A549 (cell line): Measurements from ENCODE around the gene CLDN18.

ENCODE experiments used
- CBX2 ChIP-seq: fragments of 200-600 bp; sonication (generic); IDR thresholded peaks from 2 replicates; pipeline ENCODE4 v1.6.1; 2016; ENCODE audit warnings: low read depth, mild to moderate bottlenecking, borderline replicate concordance
- CTCF ChIP-seq: fragments of >200 bp; sonication (Bioruptor Twin); formaldehyde crosslinking; IDR thresholded peaks from 3 replicates; pipeline ENCODE4 v1.5.1; 2016
- E2F6 ChIP-seq: IDR thresholded peaks from 2 replicates; pipeline ENCODE4 v1.6.1; 2012; ENCODE audit warnings: low read depth, borderline replicate concordance
- EP300 ChIP-seq, 2 experiments: fragments of >200 bp; sonication (Bioruptor Twin); formaldehyde crosslinking; IDR thresholded peaks; 2 replicates in 1 of 2; 3 replicates in 1 of 2; pipeline ENCODE4 v1.6.1; 2016 to 2017
- KDM5A ChIP-seq: fragments of 200-600 bp; sonication (generic); IDR thresholded peaks from 2 replicates; pipeline ENCODE4 v1.6.1; 2016; ENCODE audit warnings: antibody characterized with exemption, mild to moderate bottlenecking
- PHF8 ChIP-seq: fragments of 200-600 bp; sonication (generic); IDR thresholded peaks from 2 replicates; pipeline ENCODE4 v1.6.1; 2016; ENCODE audit warnings: low read depth, mild to moderate bottlenecking, antibody characterized with exemption, moderate library complexity, borderline replicate concordance
- POLR2AphosphoS2 ChIP-seq: conservative IDR thresholded peaks from 2 replicates; pipeline ENCODE4 v1.6.1; 2012; ENCODE audit warnings: low read length, improper control_type of control experiment, inconsistent platforms
- RNF2 ChIP-seq: fragments of 200-600 bp; sonication (generic); IDR thresholded peaks from 2 replicates; pipeline ENCODE4 v1.6.1; 2016; ENCODE audit warnings: low read depth, mild to moderate bottlenecking, antibody characterized with exemption, moderate library complexity, borderline replicate concordance
- USF2 ChIP-seq: fragments of 450-650 bp; IDR thresholded peaks from 2 replicates; pipeline ENCODE4 v1.6.1; 2014; ENCODE audit warnings: antibody characterized with exemption
- ZNF302 ChIP-seq: fragments of 250-450 bp; sonication (Bioruptor Pico); IDR thresholded peaks from 2 replicates; pipeline ENCODE4 v1.9.0; 2021; ENCODE audit warnings: inconsistent platforms, mild to moderate bottlenecking, moderate library complexity
- TF ChIP-seq, protein P1 (sequence below): IDR thresholded peaks from 2 replicates; pipeline ENCODE4 v1.6.1; 2012
- TF ChIP-seq, protein P2 (sequence below): fragments of 200-600 bp; sonication (generic); IDR thresholded peaks from 2 replicates; pipeline ENCODE4 v1.6.1; 2016; ENCODE audit warnings: antibody characterized with exemption, mild to moderate bottlenecking, moderate library complexity

- TF ChIP-seq RNF2 = no peak
- TF ChIP-seq, protein P1, sequence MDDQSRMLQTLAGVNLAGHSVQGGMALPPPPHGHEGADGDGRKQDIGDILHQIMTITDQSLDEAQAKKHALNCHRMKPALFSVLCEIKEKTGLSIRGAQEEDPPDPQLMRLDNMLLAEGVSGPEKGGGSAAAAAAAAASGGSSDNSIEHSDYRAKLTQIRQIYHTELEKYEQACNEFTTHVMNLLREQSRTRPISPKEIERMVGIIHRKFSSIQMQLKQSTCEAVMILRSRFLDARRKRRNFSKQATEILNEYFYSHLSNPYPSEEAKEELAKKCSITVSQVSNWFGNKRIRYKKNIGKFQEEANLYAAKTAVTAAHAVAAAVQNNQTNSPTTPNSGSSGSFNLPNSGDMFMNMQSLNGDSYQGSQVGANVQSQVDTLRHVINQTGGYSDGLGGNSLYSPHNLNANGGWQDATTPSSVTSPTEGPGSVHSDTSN = no peak
- no peak for TF ChIP-seq CBX2
- TF ChIP-seq, protein P2, sequence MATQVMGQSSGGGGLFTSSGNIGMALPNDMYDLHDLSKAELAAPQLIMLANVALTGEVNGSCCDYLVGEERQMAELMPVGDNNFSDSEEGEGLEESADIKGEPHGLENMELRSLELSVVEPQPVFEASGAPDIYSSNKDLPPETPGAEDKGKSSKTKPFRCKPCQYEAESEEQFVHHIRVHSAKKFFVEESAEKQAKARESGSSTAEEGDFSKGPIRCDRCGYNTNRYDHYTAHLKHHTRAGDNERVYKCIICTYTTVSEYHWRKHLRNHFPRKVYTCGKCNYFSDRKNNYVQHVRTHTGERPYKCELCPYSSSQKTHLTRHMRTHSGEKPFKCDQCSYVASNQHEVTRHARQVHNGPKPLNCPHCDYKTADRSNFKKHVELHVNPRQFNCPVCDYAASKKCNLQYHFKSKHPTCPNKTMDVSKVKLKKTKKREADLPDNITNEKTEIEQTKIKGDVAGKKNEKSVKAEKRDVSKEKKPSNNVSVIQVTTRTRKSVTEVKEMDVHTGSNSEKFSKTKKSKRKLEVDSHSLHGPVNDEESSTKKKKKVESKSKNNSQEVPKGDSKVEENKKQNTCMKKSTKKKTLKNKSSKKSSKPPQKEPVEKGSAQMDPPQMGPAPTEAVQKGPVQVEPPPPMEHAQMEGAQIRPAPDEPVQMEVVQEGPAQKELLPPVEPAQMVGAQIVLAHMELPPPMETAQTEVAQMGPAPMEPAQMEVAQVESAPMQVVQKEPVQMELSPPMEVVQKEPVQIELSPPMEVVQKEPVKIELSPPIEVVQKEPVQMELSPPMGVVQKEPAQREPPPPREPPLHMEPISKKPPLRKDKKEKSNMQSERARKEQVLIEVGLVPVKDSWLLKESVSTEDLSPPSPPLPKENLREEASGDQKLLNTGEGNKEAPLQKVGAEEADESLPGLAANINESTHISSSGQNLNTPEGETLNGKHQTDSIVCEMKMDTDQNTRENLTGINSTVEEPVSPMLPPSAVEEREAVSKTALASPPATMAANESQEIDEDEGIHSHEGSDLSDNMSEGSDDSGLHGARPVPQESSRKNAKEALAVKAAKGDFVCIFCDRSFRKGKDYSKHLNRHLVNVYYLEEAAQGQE = no peak
- TF ChIP-seq POLR2AphosphoS2 = no peak
- no peak for TF ChIP-seq USF2
- no peak for TF ChIP-seq CTCF
- TF ChIP-seq PHF8 = no peak
- TF ChIP-seq KDM5A = no peak
- TF ChIP-seq EP300 (IDR thresholded peaks at IDR 0.05) = no peak
- TF ChIP-seq ZNF302 (CRISPR knock-in tag) = no peak
- TF ChIP-seq E2F6 = no peak
These were observed 21.6 kb downstream of the CLDN18 start for GRCh38 chr3:138031536-138031935.
